Activated CD8-positive, alpha-beta T cell treated with anti-CD3 and anti-CD28 coated beads, Interleukin-2, amount 10 ng/mL, durations not matched to agents 7 days and 5 days (primary cell): Measurements from ENCODE around the gene PALD1. TPM values are rescaled to one million over a fixed set of nuclear protein-coding genes. Genes with fewer than 3 reads are reported as not detected.
A peak's percentile ranks its signal among the peaks of the same experiment; 100 is the strongest.

Experiments used
- ATAC-seq: fragments of 150-1000 bp; cut with Tn5 transposase; one replicate; pipeline ENCODE4 v1.10.0; 2021; ENCODE audit warnings: moderate library complexity
- CTCF ChIA-PET: fragments of 350-600 bp; sonication (Branson Sonifier 250); formaldehyde crosslinking; loops from one replicate; lab custom pipeline; 2021; ENCODE audit warnings: antibody characterized with exemption; lab: Charles Lee
- POLR2A ChIA-PET: fragments of 350-600 bp; sonication (Branson Sonifier 250); formaldehyde crosslinking; loops from one replicate; lab custom pipeline; 2021; ENCODE audit warnings: antibody characterized with exemption; lab: Charles Lee
- DNase-seq: peaks from one replicate; pipeline ENCODE4 v3.0.0-alpha.2; 2020
- H3K27ac Mint-ChIP-seq: one replicate; pipeline ENCODE4 v1.8.0; 2021; ENCODE audit warnings: mild to moderate bottlenecking, mixed read lengths
- H3K27me3 Mint-ChIP-seq: one replicate; pipeline ENCODE4 v1.8.0; 2021; ENCODE audit warnings: low read depth, mixed read lengths
- H3K36me3 Mint-ChIP-seq: one replicate; pipeline ENCODE4 v1.8.0; 2021; ENCODE audit warnings: low read depth, mixed read lengths
- H3K4me1 Mint-ChIP-seq: one replicate; pipeline ENCODE4 v1.8.0; 2021; ENCODE audit warnings: low read depth, mixed read lengths
- H3K4me3 Mint-ChIP-seq: one replicate; pipeline ENCODE4 v1.8.0; 2021; ENCODE audit warnings: mild to moderate bottlenecking, mixed read lengths
- H3K9me3 Mint-ChIP-seq: one replicate; pipeline ENCODE4 v1.8.0; 2022; ENCODE audit warnings: mixed read lengths; ENCODE audit not compliant: insufficient read depth
- total RNA-seq, 2 experiments: library from RNA; stranded (reverse); gene quantifications; one replicate each; pipeline ENCODE4 v1.2.3, GENCODE V29; 2021

Gene PALD1
- total RNA-seq, 2 experiments from 2014 or later, result 6.2 to 6.5 TPM

GRCh38 chr10:70561558-70561957 is 83.0 kb downstream of the PALD1 start:
- H3K27me3 Mint-ChIP-seq, result no peaks in the 10 kb centered on the region
- CTCF ChIA-PET, result interaction anchor here (0.7 to 4.7 kb wide), 7 partner anchors 8 to 235 kb away, joined by 3 to 63 read pairs (median 18); partner anchors contain the start of gene PRF1
- DNase-seq, result no peak
- peak overlapping the region; percentile 19 for H3K27ac Mint-ChIP-seq
- POLR2A ChIA-PET, result interaction anchor here (0.7 to 2.2 kb wide), 2 partner anchors 30 to 41 kb away, joined by 4 to 6 read pairs; partner anchors contain the start of gene PRF1
- no peaks in the 10 kb centered on the region for H3K9me3 Mint-ChIP-seq
- H3K4me1 Mint-ChIP-seq, result peaks cover 71% of the 10 kb centered on the region
- no peak for ATAC-seq
- H3K4me3 Mint-ChIP-seq, result no peak overlapping the region
- H3K36me3 Mint-ChIP-seq, result no peaks in the 10 kb centered on the region

- ChIA-PET POLR2A (interaction anchor here (0.6 to 2.2 kb wide), 3 partner anchors 20 to 41 kb away, joined by 3 to 6 read pairs (median 4); partner anchors contain the start of gene PRF1), CTCF (interaction anchor here (1.6 to 4.7 kb wide), 3 partner anchors 14 to 57 kb away, joined by 6 to 63 read pairs (median 40); partner anchors contain the start of gene PRF1)
- Mint-ChIP-seq H3K9me3 (no peaks in the 10 kb centered on the region), H3K27ac (peak overlapping the region; percentile 19), H3K36me3 (no peaks in the 10 kb centered on the region), H3K4me1 (peaks cover 71% of the 10 kb centered on the region), H3K27me3 (no peaks in the 10 kb centered on the region), H3K4me3 (no peak overlapping the region)
- ATAC-seq (no peak), DNase-seq (no peak)
Observed at GRCh38 chr10:70562036-70562755, 83.6 kb downstream of the PALD1 start.

GRCh38 chr10:70563230-70563629 is 84.7 kb downstream of the PALD1 start:
- H3K9me3 Mint-ChIP-seq, result no peaks in the 10 kb centered on the region
- H3K36me3 Mint-ChIP-seq, result no peaks in the 10 kb centered on the region
- DNase-seq (no peak), ATAC-seq (no peak)
- ChIA-PET CTCF (no interaction called here), POLR2A (no interaction called here)
- H3K27me3 Mint-ChIP-seq, result no peaks in the 10 kb centered on the region
- H3K4me3 Mint-ChIP-seq, result no peak overlapping the region
- peaks cover 67% of the 10 kb centered on the region for H3K4me1 Mint-ChIP-seq
- H3K27ac Mint-ChIP-seq, result peak overlapping the region; percentile 68

- Mint-ChIP-seq H3K36me3 (no peaks in the 10 kb centered on the region), H3K27me3 (no peaks in the 10 kb centered on the region), H3K27ac (no peak overlapping the region), H3K9me3 (no peaks in the 10 kb centered on the region), H3K4me3 (no peak overlapping the region), H3K4me1 (peaks cover 66% of the 10 kb centered on the region)
- ChIA-PET CTCF (no interaction called here), POLR2A (no interaction called here)
- DNase-seq, result no peak
- no peak for ATAC-seq
Observed at GRCh38 chr10:70564113-70564725, 85.7 kb downstream of the PALD1 start.

- peak; percentile 42 for ATAC-seq
- Mint-ChIP-seq H3K4me3 (no peak overlapping the region), H3K4me1 (peaks cover 66% of the 10 kb centered on the region), H3K27me3 (no peaks in the 10 kb centered on the region), H3K27ac (peak overlapping the region; percentile 71), H3K36me3 (no peaks in the 10 kb centered on the region), H3K9me3 (no peaks in the 10 kb centered on the region)
- peak; percentile 36 for DNase-seq
- CTCF ChIA-PET, result interaction anchor here (0.7 to 2.4 kb wide), 5 partner anchors 10 to 194 kb away, joined by 3 to 8 read pairs (median 3); no protein-coding TSS in a partner anchor
- POLR2A ChIA-PET, result no interaction called here
Observed at GRCh38 chr10:70564901-70565351, 86.4 kb downstream of the PALD1 start.

- CTCF ChIA-PET, result interaction anchor here (0.7 to 2.4 kb wide), 5 partner anchors 9 to 194 kb away, joined by 3 to 8 read pairs (median 3); no protein-coding TSS in a partner anchor
- no peak for DNase-seq
- peak overlapping the region; percentile 71 for H3K27ac Mint-ChIP-seq
- H3K4me1 Mint-ChIP-seq, result peaks cover 68% of the 10 kb centered on the region
- no peak overlapping the region for H3K4me3 Mint-ChIP-seq
- POLR2A ChIA-PET, result no interaction called here
- no peaks in the 10 kb centered on the region for H3K36me3 Mint-ChIP-seq
- H3K9me3 Mint-ChIP-seq, result no peaks in the 10 kb centered on the region
- no peak for ATAC-seq
- H3K27me3 Mint-ChIP-seq, result no peaks in the 10 kb centered on the region
Observed at GRCh38 chr10:70565556-70566514, 87.3 kb downstream of the PALD1 start.

GRCh38 chr10:70566515-70567290 is 88.1 kb downstream of the PALD1 start:
- ChIA-PET POLR2A (no interaction called here), CTCF (interaction anchor here (1.1 to 2.4 kb wide), 2 partner anchors 8 to 193 kb away, joined by 3 to 8 read pairs; no protein-coding TSS in a partner anchor)
- peaks cover 66% of the 10 kb centered on the region for H3K4me1 Mint-ChIP-seq
- H3K36me3 Mint-ChIP-seq, result no peaks in the 10 kb centered on the region
- H3K27ac Mint-ChIP-seq, result peak overlapping the region; percentile 57
- H3K4me3 Mint-ChIP-seq, result no peak overlapping the region
- DNase-seq, result no peak
- no peaks in the 10 kb centered on the region for H3K9me3 Mint-ChIP-seq
- ATAC-seq, result no peak
- no peaks in the 10 kb centered on the region for H3K27me3 Mint-ChIP-seq

GRCh38 chr10:70567603-70568002 is 89.0 kb downstream of the PALD1 start:
- H3K4me3 Mint-ChIP-seq, result no peak overlapping the region
- no peaks in the 10 kb centered on the region for H3K27me3 Mint-ChIP-seq
- DNase-seq (no peak), ATAC-seq (no peak)
- POLR2A ChIA-PET, result no interaction called here
- H3K4me1 Mint-ChIP-seq, result peaks cover 65% of the 10 kb centered on the region
- no peaks in the 10 kb centered on the region for H3K9me3 Mint-ChIP-seq
- CTCF ChIA-PET, result interaction anchor here (1.1 to 3.2 kb wide), 4 partner anchors 8 to 192 kb away, joined by 3 to 18 read pairs (median 6); no protein-coding TSS in a partner anchor
- no peaks in the 10 kb centered on the region for H3K36me3 Mint-ChIP-seq
- no peak overlapping the region for H3K27ac Mint-ChIP-seq

- Mint-ChIP-seq H3K27ac (peak overlapping the region; percentile 4), H3K36me3 (no peaks in the 10 kb centered on the region), H3K4me3 (no peak overlapping the region), H3K4me1 (peaks cover 62% of the 10 kb centered on the region), H3K9me3 (no peaks in the 10 kb centered on the region), H3K27me3 (no peaks in the 10 kb centered on the region)
- ATAC-seq (no peak), DNase-seq (no peak)
- POLR2A ChIA-PET, result no interaction called here
- CTCF ChIA-PET, result interaction anchor here (1.4 to 3.2 kb wide), 2 partner anchors 8 kb away, joined by 4 to 18 read pairs; no protein-coding TSS in a partner anchor
Observed at GRCh38 chr10:70568113-70568512, 89.5 kb downstream of the PALD1 start.

- no peaks in the 10 kb centered on the region for H3K36me3 Mint-ChIP-seq
- DNase-seq (no peak), ATAC-seq (no peak)
- ChIA-PET POLR2A (no interaction called here), CTCF (interaction anchor here (3.2 kb wide), 1 partner anchor 9 kb away, joined by 18 read pairs; no protein-coding TSS in a partner anchor)
- H3K27me3 Mint-ChIP-seq, result no peaks in the 10 kb centered on the region
- H3K27ac Mint-ChIP-seq, result no peak overlapping the region
- H3K9me3 Mint-ChIP-seq, result no peaks in the 10 kb centered on the region
- H3K4me1 Mint-ChIP-seq, result peaks cover 56% of the 10 kb centered on the region
- H3K4me3 Mint-ChIP-seq, result no peak overlapping the region
Observed at GRCh38 chr10:70568781-70569495, 90.4 kb downstream of the PALD1 start.
